KMS-11 (cell line): ENCODE data around the gene ICE2.

Experiments
- H2AFZ ChIP-seq: fragments of 200-600 bp; sonication (generic); 2 replicates; pipeline ENCODE4 v1.6.1; 2016; ENCODE audit warnings: antibody characterized with exemption, mixed run types, low read depth
- H3K27ac ChIP-seq: fragments of 200-600 bp; sonication (generic); 2 replicates; pipeline ENCODE4 v1.6.1; 2016; ENCODE audit warnings: mild to moderate bottlenecking, mixed run types
- H3K27me3 ChIP-seq: fragments of 200-600 bp; sonication (generic); 2 replicates; pipeline ENCODE4 v1.6.1; 2017; ENCODE audit warnings: mild to moderate bottlenecking, low read depth, mixed run types, moderate library complexity; ENCODE audit not compliant: insufficient read depth
- H3K36me3 ChIP-seq: fragments of 200-600 bp; sonication (generic); 2 replicates; pipeline ENCODE4 v1.6.1; 2017; ENCODE audit warnings: mild to moderate bottlenecking, mixed run types; ENCODE audit not compliant: insufficient read depth
- H3K4me1 ChIP-seq: fragments of 200-600 bp; sonication (generic); 2 replicates; pipeline ENCODE4 v1.6.1; 2016; ENCODE audit warnings: mild to moderate bottlenecking, low read depth, mixed run types; ENCODE audit not compliant: poor library complexity, severe bottlenecking
- H3K4me2 ChIP-seq: fragments of 200-600 bp; sonication (generic); 2 replicates; pipeline ENCODE4 v1.7.0; 2016; ENCODE audit warnings: mild to moderate bottlenecking, mixed run types
- H3K4me3 ChIP-seq: fragments of 200-600 bp; sonication (generic); IDR thresholded peaks from 2 replicates; pipeline ENCODE4 v1.6.1; 2017; ENCODE audit warnings: low read depth, low read length, mixed read lengths; ENCODE audit not compliant: insufficient read depth
- H3K79me2 ChIP-seq: fragments of 200-600 bp; sonication (generic); 2 replicates; pipeline ENCODE4 v1.6.1; 2016; ENCODE audit warnings: low read depth, mixed run types; ENCODE audit not compliant: insufficient read depth
- H3K9ac ChIP-seq: fragments of 200-600 bp; sonication (generic); 2 replicates; pipeline ENCODE4 v1.6.1; 2016; ENCODE audit warnings: mild to moderate bottlenecking, mixed run types
- H4K20me1 ChIP-seq: fragments of 200-600 bp; sonication (generic); 2 replicates; pipeline ENCODE4 v1.6.1; 2016; ENCODE audit warnings: mild to moderate bottlenecking, mixed run types; ENCODE audit not compliant: insufficient read depth
- CTCF ChIP-seq: fragments of 200-600 bp; sonication (generic); conservative IDR thresholded peaks from 2 replicates; pipeline ENCODE4 v1.6.1; 2017; ENCODE audit warnings: low read depth, mild to moderate bottlenecking, antibody characterized with exemption, low read length, moderate library complexity, mixed read lengths

The ICE2 gene

GRCh38 chr15:60508442-60508841 is 29.5 kb upstream of the ICE2 start:
- H3K27ac ChIP-seq, result peak overlapping the region; percentile 15; the same call in 1 of the 2 replicates
- 0 out of 2 replicates have a peak, but pooled peaks cover 5% of the 10 kb centered on the region for H3K79me2 ChIP-seq
- H2AFZ ChIP-seq, result no peak overlapping the region
- no peak overlapping the region for H3K9ac ChIP-seq
- no peaks in the 10 kb centered on the region for H3K36me3 ChIP-seq
- no peak overlapping the region for H3K4me3 ChIP-seq
- no peak for TF ChIP-seq CTCF
- peak overlapping the region; percentile 50 for H3K4me2 ChIP-seq
- peaks cover 39% of the 10 kb centered on the region for H3K4me1 ChIP-seq
- no peaks in the 10 kb centered on the region for H3K27me3 ChIP-seq
- no peaks in the 10 kb centered on the region for H4K20me1 ChIP-seq

GRCh38 chr15:60507596-60508424 is 28.9 kb upstream of the ICE2 start:
- no peaks in the 10 kb centered on the region for H3K27me3 ChIP-seq
- H3K79me2 ChIP-seq, result 0 out of 2 replicates have a peak, but pooled peaks cover 5% of the 10 kb centered on the region
- H3K9ac ChIP-seq, result no peak overlapping the region
- H3K4me2 ChIP-seq, result peak overlapping the region; percentile 50
- no peak overlapping the region for H3K4me3 ChIP-seq
- H3K4me1 ChIP-seq, result peaks cover 39% of the 10 kb centered on the region
- H4K20me1 ChIP-seq, result no peaks in the 10 kb centered on the region
- peak; percentile 93 for TF ChIP-seq CTCF
- peak overlapping the region; percentile 15; the same call in 1 of the 2 replicates for H3K27ac ChIP-seq
- H2AFZ ChIP-seq, result no peak overlapping the region
- H3K36me3 ChIP-seq, result no peaks in the 10 kb centered on the region

GRCh38 chr15:60496853-60497252 is 17.9 kb upstream of the ICE2 start:
- H3K4me1 ChIP-seq, result no peaks in the 10 kb centered on the region
- H3K79me2 ChIP-seq, result no peaks in the 10 kb centered on the region

GRCh38 chr15:60494108-60494507 is 15.2 kb upstream of the ICE2 start:
- H3K36me3 ChIP-seq, result no peaks in the 10 kb centered on the region
- H3K4me2 ChIP-seq, result no peak overlapping the region
- no peaks in the 10 kb centered on the region for H4K20me1 ChIP-seq
- H2AFZ ChIP-seq, result no peak overlapping the region
- H3K4me3 ChIP-seq, result no peak overlapping the region
- no peak overlapping the region for H3K9ac ChIP-seq
- TF ChIP-seq CTCF, result no peak
- no peaks in the 10 kb centered on the region for H3K27me3 ChIP-seq
- no peak overlapping the region for H3K27ac ChIP-seq
- no peaks in the 10 kb centered on the region for H3K79me2 ChIP-seq
- no peaks in the 10 kb centered on the region for H3K4me1 ChIP-seq

More at GRCh38 chr15:60496853-60497252, 17.9 kb upstream of the ICE2 start:
- H3K36me3 ChIP-seq, result no peaks in the 10 kb centered on the region; the same call in 1 of the 2 replicates
- H4K20me1 ChIP-seq, result no peaks in the 10 kb centered on the region
- no peak overlapping the region for H3K4me3 ChIP-seq
- no peak overlapping the region for H3K4me2 ChIP-seq
- H2AFZ ChIP-seq, result no peak overlapping the region
- H3K27me3 ChIP-seq, result no peaks in the 10 kb centered on the region
- H3K9ac ChIP-seq, result no peak overlapping the region
- no peak overlapping the region for H3K27ac ChIP-seq
- no peak for TF ChIP-seq CTCF
